Measurements from ENCODE around the gene TARBP2.

The TARBP2 gene

GRCh38 chr12:53495903-53496751 lies 5.0 kb upstream of the TARBP2 start:
- no peak for DNase-seq (ENCODE audit: low read depth in 2 of 2)

DNA sequence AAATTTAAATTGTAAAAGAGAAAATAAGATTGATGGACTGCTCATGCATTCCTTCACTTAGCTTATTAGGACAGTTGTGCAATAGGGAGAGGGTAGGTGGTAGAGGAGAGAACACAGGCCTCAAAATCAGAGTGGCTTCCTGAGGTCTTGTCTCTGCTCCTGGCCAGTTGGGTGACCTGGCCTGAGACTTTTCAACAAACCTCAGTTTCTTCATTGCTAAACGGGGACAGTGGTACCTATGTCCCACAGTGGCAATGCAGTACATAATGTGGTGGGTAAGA lies 4.4 kb upstream of the TARBP2 start:
- no peak for DNase-seq (ENCODE audit: low read depth in 2 of 2)

- DNase-seq (ENCODE audit: low read depth in 2 of 2): no peak
Measured at GRCh38 chr12:53497461-53497860, 3.6 kb upstream of the TARBP2 start.

DNA sequence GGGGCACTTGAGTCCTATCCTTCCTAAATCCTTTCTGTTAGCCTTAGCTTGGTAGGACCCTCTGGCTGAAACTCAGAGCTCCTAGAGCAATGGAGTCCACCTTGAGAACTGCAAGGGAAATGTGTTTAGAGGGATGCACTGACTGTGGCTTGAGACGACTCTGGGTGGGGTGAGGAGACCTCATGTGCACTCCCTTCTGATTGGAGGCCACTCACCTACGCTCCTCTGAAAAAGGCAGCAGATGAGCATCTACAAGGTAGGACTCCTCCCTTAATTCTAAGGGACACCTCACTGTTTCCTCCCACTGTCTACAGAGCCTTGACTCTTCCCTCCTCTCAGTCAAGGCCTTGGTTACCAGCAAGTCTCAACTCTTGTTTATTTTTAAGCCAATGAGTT lies 2.9 kb upstream of the TARBP2 start:
- DNase-seq (ENCODE audit: low read depth in 2 of 2): no peak

DNA sequence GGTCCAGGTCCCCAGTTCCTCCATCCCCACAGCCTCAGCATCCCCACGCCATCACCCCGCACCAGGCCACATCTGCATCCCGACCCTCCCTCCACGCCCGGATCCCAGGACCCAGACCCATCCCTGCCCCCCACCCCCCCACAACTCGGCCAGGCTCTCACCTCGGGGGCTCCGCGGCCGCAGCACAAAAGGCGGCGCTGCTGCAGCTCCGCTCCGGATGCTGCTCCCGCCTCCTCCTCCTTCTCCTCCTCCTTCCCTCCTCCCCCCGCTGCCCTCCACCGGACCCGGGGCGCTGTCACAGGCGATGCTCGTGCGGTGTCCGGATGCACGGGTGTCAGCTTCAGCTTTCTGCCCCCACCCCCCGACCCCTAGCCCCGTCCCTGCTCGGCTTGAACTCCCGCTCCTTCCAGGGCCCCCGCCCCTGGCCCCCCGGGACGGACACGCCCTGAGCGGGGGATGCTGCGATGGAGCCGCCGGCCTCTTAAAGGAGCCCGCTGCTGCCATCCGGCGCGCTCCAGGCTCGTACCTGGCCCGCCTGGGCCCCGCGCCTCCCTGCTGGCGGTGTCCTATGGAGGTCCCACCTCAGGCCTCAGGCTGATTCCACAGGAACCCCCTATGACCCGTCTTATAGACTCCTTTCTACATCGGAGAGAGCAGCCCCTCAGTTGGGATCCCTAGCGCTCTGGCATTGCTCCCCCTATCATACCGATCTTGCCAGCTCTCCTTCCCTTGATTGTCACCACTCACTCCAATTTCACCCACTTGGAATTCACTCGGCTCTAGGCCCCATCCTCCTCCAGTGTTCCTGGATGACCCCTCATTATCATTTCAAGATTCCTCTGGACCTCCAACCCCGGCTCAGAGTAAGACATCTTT lies 1.6 kb upstream of the TARBP2 start, which contains the start of gene MAP3K12:
TSS of gene MAP3K12 (minus strand) at position 193 of the 876 bp plus-strand sequence. CDS start 12,067 bp downstream, outside the sequence.
- DNase-seq (ENCODE audit: low read depth in 2 of 2): peak; percentile 42 to 49

GRCh38 chr12:53500142-53500775 lies 824 bp upstream of the TARBP2 start:
- no peak for DNase-seq (ENCODE audit: low read depth in 2 of 2)

- no peak for DNase-seq (ENCODE audit: low read depth in 2 of 2)
Measured at GRCh38 chr12:53501615-53502181, 615 bp downstream of the TARBP2 start.

- no peak for DNase-seq (ENCODE audit: low read depth in 2 of 2)
Measured at GRCh38 chr12:53502331-53502730, 1.2 kb downstream of the TARBP2 start.

- no peak for DNase-seq (ENCODE audit: low read depth in 2 of 2)
Measured at GRCh38 chr12:53502983-53503728, 2.1 kb downstream of the TARBP2 start.

DNA sequence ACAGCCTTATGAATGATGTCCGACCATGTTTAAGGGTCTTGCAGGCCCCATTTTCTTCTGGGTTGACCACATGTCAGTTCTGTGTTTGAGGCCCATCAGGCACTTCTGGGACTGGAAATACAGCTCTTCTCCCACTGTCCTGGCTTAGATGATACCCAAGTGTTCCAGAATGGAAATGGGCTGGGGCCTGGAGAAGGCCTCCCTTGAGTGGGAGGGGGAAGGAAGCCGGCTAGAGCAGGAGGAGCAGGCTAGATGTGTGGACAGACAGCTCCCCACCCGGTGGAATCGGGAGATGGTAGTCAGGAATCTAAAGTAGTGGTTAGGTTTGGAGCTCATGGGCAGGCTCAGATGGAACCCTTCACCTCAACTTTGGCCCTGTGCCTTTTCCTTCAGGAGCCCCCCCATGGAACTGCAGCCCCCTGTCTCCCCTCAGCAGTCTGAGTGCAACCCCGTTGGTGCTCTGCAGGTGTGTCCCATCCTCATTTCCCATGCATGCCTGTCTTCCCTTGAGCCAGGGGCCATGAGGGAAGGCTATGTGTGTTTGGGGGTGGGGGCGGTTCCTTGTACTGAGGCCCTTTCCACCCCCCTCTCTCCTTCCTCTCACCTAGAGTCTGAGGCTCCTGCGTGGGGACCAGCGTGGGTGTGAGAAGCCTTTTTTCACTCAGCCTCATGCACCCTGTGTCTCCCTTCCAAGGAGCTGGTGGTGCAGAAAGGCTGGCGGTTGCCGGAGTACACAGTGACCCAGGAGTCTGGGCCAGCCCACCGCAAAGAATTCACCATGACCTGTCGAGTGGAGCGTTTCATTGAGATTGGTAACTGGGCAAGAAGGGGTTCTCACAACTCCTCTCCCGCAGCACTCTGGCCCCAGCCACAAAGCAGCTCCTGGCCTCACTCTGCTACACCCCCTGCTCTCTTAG lies 3.2 kb downstream of the TARBP2 start:
- no peak for DNase-seq (ENCODE audit: low read depth in 2 of 2)

GRCh38 chr12:53505086-53505485 lies 4.0 kb downstream of the TARBP2 start:
- no peak for DNase-seq (ENCODE audit: low read depth in 2 of 2)

DNA sequence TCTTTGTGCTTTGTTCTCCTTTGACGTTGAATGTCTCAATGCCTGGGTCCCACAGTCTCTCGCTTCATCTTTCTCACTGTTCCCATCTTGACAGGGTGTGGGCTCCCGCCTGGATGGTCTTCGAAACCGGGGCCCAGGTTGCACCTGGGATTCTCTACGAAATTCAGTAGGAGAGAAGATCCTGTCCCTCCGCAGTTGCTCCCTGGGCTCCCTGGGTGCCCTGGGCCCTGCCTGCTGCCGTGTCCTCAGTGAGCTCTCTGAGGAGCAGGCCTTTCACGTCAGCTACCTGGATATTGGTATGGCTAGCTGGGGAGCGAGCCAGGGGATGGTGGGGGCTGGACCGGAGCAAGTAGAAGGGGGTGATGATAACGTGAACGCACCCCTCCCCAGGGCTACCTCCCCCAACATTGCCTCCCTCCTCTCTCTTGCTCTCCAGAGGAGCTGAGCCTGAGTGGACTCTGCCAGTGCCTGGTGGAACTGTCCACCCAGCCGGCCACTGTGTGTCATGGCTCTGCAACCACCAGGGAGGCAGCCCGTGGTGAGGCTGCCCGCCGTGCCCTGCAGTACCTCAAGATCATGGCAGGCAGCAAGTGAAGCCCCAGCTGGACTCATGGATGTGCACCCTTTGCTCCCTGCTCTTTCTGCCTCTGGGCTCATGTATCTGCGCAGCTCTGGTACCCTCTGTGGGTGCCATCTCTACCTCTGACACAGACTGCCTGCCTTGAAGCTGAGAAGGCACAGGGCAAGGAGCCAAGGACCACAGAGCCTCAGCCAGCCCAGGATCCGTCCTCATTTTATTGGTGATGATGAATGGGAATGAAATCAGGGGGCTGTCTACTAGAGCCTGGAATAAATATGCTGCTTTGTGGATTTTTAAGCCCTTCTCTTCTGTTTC lies 4.7 kb downstream of the TARBP2 start:
- no peak for DNase-seq (ENCODE audit: low read depth in 2 of 2)

- no peak for DNase-seq (ENCODE audit: low read depth in 2 of 2)
Measured at GRCh38 chr12:53506450-53506785, 5.3 kb downstream of the TARBP2 start.

- DNase-seq (ENCODE audit: low read depth in 2 of 2): no peak
Measured at GRCh38 chr12:53506881-53507602, 6.0 kb downstream of the TARBP2 start, which contains the start of gene NPFF. Gene NPFF, minus strand, starts transcription at chr12:53507484. Its CDS starts 10 bp downstream, at chr12:53507474.

- no peak for DNase-seq (ENCODE audit: low read depth in 2 of 2)
Measured at GRCh38 chr12:53507603-53507885, 6.5 kb downstream of the TARBP2 start.

- DNase-seq (ENCODE audit: low read depth in 2 of 2): peak; percentile 63 to 69
Measured at GRCh38 chr12:53508534-53509170, 7.6 kb downstream of the TARBP2 start.

GRCh38 chr12:53510181-53510812 lies 9.2 kb downstream of the TARBP2 start:
- no peak for DNase-seq (ENCODE audit: low read depth in 2 of 2)
